NCI-H748 (cell line): ENCODE data around the gene MUC6.

Experiments
- DNase-seq: peaks from one replicate; lab custom pipeline; 2025; ENCODE audit not compliant: unreplicated experiment; lab: John Stamatoyannopoulos, UW

MUC6 gene

DNA sequence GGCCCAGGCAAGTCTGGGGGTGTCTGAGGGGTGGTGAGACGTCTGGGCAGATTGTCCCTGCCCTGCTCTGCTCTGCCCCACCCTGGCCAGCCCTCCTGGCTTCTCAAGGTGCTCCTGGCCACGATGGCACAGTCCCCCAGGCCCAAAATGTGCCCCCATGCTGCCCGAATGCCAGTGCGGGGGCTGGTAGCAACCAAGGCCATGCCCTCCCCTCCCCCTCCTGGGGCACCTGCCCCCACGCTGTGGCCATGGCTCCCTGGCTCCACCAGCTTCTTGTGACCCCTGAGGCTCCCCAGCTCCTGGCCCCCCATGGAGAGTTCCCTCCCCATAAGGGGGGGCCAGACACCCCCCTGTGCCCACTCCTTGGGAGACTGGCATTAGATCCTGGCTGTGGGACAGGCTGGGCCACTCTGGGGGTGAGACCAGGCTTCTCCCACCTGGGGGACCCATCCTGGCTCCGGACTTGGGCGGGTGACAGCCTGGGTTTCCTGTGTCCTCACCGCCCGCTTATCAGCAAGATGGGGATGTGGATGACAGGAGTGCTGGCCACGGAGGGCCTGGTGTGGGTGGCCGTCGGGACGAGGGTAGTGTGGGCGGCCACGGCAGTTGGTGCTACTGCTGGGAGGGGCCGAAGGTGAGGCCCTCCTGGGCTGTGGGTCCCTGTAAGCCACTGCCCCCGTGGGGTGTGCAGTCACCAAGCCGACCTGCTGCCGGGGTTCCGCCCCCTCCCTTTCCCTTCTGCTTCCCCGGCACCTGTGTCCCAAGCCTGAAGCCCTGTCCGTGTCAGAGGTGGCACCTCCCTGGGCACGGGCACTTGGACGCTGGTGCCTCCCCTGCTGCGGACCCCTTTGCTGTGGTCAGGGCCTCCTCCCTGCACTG, 15.9 kb upstream of the MUC6 start:
- DNase-seq, result no peak

DNA sequence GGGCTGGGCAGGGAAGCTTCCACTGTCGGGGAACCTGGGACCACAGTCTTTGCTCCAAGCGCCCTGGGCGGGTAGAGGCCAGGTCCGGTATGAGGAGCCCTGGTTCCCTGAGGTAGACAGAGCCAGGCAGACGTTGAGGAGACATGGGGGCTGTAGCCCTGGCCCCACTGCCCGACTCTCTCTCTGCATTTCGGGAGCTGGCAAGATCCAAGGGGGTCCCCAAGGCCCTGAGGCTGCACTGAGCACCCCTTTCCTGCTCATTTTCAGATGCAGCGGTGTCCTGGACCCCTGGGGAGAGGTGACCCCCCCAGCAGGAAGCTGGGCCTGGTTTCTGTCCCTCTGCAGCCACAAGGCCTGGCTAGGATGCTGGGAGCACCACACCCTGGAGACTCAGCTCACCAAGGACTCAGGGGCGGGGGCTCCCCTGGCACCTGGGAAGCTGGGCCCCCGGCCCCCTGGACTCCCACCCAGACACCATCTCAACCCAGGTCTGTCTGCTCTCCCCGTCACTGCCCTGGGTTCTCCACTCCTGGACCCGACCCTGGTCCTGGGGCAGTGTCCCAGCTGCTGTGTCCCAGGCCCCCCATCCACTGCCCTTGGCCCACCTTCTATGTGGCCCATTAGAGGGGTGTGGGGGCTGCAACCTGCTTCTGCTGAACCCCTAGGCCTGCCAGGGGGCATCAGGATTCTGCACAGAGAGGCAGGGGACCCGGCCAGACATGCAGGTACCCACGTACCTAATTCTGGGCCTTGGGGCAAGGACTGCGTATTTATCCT, 15.0 kb upstream of the MUC6 start:
- DNase-seq, result no peak

- peak; percentile 84 for DNase-seq
These were observed 14.2 kb upstream of the MUC6 start for GRCh38 chr11:1050581-1051355.

- no peak for DNase-seq
These were observed 13.5 kb upstream of the MUC6 start for GRCh38 chr11:1049911-1050580.

DNA sequence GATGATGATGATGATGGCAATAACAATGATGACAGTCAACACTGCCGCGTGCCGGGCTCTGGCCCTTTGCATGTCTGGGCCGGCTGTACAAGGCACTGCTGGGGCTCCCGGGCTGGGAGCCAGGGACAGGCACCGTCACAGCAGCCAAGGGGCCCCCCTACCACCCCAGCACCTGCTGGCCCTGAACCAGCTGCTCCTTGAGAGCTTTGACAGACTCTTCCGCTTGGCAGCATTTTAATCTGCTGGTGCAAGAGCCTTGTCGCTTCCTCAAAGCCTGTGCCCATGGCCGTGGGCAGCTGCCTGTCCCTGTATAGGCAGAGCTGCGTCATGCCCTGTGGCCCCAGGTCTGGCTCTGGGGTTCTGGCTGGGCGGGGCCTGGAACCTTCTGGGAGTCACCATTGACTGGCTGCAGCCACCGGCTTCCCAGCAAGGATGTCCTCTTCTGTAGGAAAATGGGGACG, 12.9 kb upstream of the MUC6 start:
- no peak for DNase-seq

DNA sequence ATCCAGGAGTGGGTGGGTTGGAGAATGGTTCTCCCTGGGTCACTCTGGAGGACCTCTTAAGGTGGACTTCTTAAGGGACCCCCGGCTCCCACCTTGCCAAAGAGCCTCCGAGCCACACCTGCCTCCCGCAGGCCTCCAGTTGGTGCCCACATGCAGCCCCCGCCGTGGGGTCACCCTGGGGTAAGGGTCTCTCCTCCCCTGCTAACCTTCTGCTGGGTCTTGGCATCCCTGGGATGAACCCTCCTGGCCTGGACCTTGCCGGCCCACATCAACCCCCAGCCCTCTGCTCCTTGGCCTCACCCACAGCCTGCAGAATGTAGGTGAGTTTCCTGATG, 12.5 kb upstream of the MUC6 start:
- DNase-seq, result no peak

DNA sequence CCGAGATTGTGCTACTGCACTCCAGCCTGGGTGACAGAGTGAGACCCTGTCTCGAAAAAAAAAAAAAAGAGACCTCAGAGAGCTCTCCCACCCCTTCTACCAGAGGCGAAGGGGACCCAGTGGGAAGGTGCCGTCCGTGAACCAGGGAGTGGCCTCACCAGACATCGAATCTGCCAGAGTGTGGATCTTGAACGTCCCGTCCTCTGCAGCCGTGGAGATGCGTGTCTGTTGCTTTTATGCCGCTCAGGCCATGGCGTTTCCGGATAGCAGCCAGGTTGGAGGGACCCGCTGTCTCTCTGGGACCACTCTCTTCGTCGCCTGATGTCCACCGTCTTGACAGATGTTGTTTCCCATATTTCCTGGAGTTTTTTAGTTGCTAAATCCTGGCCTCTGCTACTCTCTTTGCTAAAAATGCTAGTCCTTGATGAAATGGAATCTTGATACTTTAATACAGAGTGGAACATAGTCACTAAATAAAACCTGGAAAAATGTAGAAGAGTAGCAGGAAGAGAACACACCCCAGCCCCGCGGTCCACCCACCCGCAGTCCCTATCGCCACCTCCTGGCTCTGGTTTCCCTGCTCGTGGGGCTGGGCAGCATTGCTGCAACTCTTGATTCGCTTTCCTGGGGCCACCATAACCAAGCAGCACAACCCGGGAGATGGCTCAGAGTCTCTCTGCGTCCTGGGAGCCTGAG, 12.0 kb upstream of the MUC6 start:
- no peak for DNase-seq

DNA sequence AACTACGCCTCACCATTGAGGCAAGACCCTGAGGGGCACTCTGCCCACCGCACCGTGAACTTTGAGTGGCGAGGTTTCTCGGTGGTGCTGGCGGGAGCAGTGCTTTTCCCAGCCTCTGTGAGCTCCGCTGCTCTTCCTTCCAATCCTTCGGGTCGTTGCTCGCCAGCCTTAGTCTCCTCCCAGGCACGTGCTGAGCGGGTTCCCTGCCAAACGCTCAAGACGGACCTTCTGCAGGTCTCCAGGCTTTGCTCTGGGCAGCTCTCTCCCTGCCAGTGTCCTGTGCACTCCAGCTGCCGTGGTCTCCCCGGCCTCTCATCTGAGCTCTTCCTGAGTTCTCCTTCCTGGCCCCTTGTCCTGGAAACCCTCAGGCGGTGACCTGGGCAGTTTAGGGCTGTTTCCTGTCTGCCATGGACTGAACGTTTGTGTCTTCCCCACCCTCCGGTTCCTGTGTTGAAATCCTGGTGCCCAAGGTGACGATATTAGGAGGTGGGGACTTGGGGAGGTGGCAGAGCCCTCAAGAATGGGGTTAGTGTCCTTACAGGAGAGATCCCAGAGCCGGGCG, 11.2 kb upstream of the MUC6 start:
- no peak for DNase-seq

DNA sequence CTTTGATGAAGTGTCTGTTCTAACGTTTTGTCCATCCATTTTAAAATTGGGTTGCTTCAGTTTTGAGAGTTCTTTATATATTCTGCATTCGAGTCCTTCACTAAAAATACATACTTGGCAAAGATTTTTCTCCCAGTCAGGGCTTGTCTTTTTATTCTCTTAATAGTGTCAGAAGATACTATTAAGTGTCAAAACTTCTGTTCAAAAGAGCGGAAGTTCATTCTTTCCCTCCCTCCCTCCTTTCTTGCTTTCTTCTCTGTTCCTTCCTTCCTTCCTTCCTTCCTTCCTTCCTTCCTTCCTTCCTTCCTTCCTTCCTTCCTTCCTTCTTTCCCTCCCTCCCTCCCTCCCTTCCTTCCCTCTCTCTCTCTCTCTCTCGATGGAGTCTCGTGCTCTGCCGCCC, 7.6 kb upstream of the MUC6 start:
- no peak for DNase-seq

DNA sequence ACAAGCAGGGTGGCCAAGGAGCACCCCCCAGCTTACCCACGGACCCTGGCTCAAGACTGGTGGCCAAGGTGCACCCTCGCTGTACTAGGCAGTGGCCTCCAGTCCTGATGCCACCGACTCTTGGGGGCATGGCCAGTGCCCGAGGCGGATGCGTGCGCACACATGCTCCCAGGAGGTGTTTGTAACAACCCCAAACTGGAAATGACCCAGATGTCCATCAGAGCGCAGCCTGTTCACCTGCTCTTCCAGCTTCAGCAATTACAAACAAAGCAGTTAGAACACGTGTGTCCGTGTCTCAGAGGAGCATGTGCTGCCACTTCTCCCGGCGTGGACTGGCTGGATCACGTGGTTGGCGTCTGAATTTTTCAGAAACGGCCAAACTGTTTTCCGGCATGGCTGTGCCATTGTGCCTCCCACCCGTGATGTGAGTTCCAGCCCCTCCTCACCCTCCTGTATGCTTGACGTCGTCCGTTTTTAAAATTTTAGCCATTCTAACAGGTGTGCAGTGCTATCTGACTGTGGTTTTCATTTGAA, 7.1 kb upstream of the MUC6 start:
- DNase-seq, result no peak

GRCh38 chr11:1042626-1043562, 6.4 kb upstream of the MUC6 start:
- DNase-seq, result no peak

DNA sequence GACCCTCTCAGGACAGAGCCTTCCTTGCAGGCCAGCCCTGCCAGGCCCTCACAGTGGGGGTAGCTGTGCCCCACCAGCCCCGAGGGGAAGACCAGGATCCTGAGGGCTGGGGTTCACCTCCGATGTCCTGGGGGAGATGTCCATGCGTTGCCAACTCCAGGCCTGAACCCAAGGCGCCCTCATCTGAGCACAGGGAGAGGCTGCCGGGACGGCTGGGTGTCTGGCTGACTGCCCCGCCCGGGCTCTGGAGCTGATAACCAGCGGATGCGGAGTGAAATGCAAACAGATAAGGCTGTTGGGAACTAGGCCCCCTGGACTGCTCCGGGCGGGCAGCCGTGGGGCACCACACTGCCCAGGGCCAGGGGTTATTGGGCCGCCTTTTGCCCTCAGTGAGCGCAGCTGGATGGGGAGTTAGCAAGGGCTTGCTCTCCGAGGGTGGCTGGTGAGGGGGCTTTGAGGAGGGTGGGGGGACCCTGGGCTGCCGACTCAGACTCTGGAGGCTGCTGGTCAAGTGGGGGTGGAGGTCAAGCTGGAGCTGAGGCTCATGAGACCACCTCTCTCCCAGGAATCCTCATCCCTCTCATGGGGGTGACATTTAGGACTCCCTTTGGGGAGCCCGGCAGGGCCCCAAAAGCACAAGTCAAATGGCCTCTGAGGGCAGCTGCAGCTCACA, 5.6 kb upstream of the MUC6 start:
- no peak for DNase-seq

GRCh38 chr11:1041471-1041870, 5.0 kb upstream of the MUC6 start:
- no peak for DNase-seq

DNA sequence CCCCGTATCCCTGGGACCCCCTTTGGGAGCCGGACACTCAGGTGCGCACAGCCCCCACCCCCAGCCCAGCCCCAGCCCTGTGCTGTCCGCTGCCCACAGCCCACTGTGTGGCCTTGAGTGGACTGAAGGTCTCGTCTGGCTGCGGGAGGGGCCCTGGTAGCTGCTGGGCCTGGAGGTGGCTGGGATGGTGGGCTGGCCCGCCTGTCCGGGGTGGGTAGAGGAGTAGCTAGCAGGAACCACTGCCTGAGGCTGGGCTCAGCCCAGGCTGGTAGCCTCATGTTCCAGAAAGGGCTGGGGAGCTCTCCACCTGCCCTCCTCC, 4.6 kb upstream of the MUC6 start:
- no peak for DNase-seq

DNA sequence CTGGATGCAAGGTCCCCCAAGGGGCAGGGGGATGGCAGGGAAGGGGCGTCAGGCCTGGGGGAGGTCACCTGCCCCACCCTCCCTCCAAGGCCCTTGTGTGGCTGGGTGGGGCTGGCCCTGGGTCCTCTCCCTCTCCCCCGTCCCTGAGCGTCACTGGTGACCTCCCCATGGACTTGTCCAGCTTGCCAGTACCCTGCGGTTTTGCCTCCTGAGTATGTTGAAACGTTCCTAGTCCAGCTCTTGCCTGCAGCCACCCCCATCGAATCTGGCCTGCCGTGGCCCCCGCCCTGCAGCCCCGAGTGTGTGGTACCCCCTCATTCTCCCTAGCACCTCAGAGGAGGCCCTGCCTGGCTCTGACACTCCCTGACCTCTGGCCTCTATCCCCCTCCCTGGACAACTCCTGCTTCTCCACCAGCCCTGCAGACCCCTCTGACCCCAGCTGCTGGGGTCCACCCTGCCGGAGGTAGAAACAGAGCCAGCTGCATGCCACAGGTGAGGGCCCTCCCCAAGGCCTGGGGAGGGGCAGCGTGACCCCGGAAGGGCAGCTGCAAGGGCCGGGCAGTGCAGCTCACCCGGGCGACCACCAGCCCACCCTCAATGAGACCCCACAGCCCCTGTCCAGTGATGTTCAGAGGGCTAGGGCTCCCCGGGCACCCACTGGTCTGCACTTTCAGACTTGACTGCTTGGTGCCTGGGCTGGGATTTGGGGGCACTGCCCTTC, 4.1 kb upstream of the MUC6 start:
- no peak for DNase-seq

GRCh38 chr11:1039481-1040427, 3.2 kb upstream of the MUC6 start:
- DNase-seq, result no peak

GRCh38 chr11:1038921-1039320, 2.4 kb upstream of the MUC6 start:
- DNase-seq, result no peak
